Kidney (tissue), 14 donors: Measurements from ENCODE around the gene ASAP2. TPM values are rescaled to one million over a fixed set of nuclear protein-coding genes. Genes with fewer than 3 reads are reported as not detected.

Source experiments
- DNase-seq, 5 donors: peaks; one replicate each; pipeline ENCODE4 v3.0.0-alpha.2; 2013 to 2020
- FAIRE-seq: peaks from 2 replicates; lab custom pipeline; 2012; peaks lifted over from hg19 to GRCh38; lab: Jason Lieb, UNC
- H3K27ac ChIP-seq, 2 donors: one replicate each; pipeline ENCODE4 v1.7.0; 2013; ENCODE audit warnings: low read depth in 2 of 2, low read length in 2 of 2, inconsistent platforms in 1 of 2
- H3K27me3 ChIP-seq: one replicate; pipeline ENCODE4 v1.7.1; 2013; ENCODE audit warnings: low read length, inconsistent platforms; ENCODE audit not compliant: control insufficient read depth, insufficient read depth
- H3K36me3 ChIP-seq, 3 donors: one replicate each; pipeline versions ENCODE4 v1.7.0 to v1.7.1; 2013; ENCODE audit warnings: low read length in 3 of 3, control low read depth in 1 of 3, inconsistent platforms in 1 of 3; ENCODE audit not compliant: insufficient read depth in 3 of 3, control insufficient read depth in 2 of 3
- H3K4me1 ChIP-seq, 3 donors: one replicate each; pipeline versions ENCODE4 v1.7.0 to v1.7.1; 2013; ENCODE audit warnings: low read length in 3 of 3, inconsistent platforms in 1 of 3, low read depth in 1 of 3; ENCODE audit not compliant: control insufficient read depth in 2 of 3, insufficient read depth in 2 of 3
- H3K4me3 ChIP-seq, 3 donors: one replicate each; pipeline versions ENCODE4 v1.7.0 to v1.8.1; 2013; ENCODE audit warnings: low read length in 3 of 3, control low read depth in 1 of 3, inconsistent platforms in 1 of 3
- H3K9ac ChIP-seq, 3 donors: one replicate each; pipeline versions ENCODE4 v1.7.0 to v1.7.1; 2013; ENCODE audit warnings: low read length in 3 of 3, control low read depth in 1 of 3, inconsistent platforms in 1 of 3
- H3K9me3 ChIP-seq, 3 donors: one replicate each; pipeline versions ENCODE4 v1.7.0 to v1.7.1; 2013; ENCODE audit warnings: low read length in 3 of 3, control low read depth in 1 of 3, inconsistent platforms in 1 of 3; ENCODE audit not compliant: control insufficient read depth in 2 of 3, insufficient read depth in 1 of 3
- CTCF ChIP-seq: IDR thresholded peaks from 3 replicates; pipeline ENCODE4 v1.5.1; 2012; ENCODE audit warnings: mild to moderate bottlenecking, moderate library complexity, borderline replicate concordance; ENCODE audit not compliant: insufficient read depth; ENCODE audit errors: extremely low read depth
- intact Hi-C: fragments of 100-400 bp; cut with DNase I; formaldehyde crosslinking; loops from one replicate; pipeline ENCODE4 v1.11.1; 2022
- polyA plus RNA-seq: library from polyadenylated mRNA; stranded (reverse); fragments of 350-450 nt; fragmentation: Illumina TruSeq; extraction: RNeasy Lipid Tissue Mini Kit (QIAGEN cat#74804); gene quantifications from one replicate; pipeline ENCODE4 v1.2.3, GENCODE V29; 2014; ENCODE audit warnings: low read depth, low replicate concordance; ENCODE audit not compliant: insufficient read depth
- total RNA-seq: library from RNA; stranded (reverse); fragmentation: NEBNext Ultra II Directional; extraction: Animal tissue kit (Norgen Biotek cat#: 25700); gene quantifications from one replicate; pipeline ENCODE4 v1.2.1, GENCODE V29; 2021
- donor health status: control.
- donor health status: control.
- donor health status: control.
- donor health status: control.
- donor health status: control.
- donor health status: DM: yes; HTN: yes; CAD: no.
- donor health status: Normal renal cell carcinoma (clear cell type).

Gene ASAP2
- total and polyA plus RNA-seq, 2 donors from 2014 or later: 26.2 to 54.8 TPM

GRCh38 chr2:9315280-9315847, 108.8 kb downstream of the ASAP2 start:
- H3K27me3 ChIP-seq: no peaks in the 10 kb centered on the region
- H3K9ac ChIP-seq: peak overlapping the region in 1 of 3 donors; percentile 21
- H3K4me1 ChIP-seq: peaks cover 0 to 36% (median 33%) of the 10 kb centered on the region in 3 donors
- H3K9me3 ChIP-seq: no peaks in the 10 kb centered on the region
- peaks cover 0 to under 1% (median 0%) of the 10 kb centered on the region in 3 donors for H3K36me3 ChIP-seq
- H3K27ac ChIP-seq: peak overlapping the region; percentile 13 to 39
- no peak for TF ChIP-seq CTCF
- FAIRE-seq (no peak), DNase-seq (peak; percentile 73 to 84 (median 80))
- no peak overlapping the region for H3K4me3 ChIP-seq
- intact Hi-C loops: no loop called here

DNA sequence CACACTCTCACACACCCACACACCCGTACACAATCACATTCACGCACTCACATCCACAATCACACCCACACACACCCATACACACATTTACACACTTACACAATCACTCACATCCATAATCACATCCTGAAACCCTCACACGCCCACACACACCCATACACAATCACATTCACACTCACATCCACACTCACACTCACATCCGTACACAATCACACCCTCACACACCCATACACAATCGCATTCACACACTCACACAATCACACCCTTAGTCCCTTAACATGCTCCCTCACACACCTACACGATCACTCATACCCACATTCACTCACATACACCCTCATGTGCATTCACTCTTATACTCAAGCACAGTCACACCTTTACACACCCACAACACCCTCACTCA, 110.9 kb downstream of the ASAP2 start:
- H3K27ac ChIP-seq: peak overlapping the region in 1 of 2 donors; percentile 50
- peaks cover 0 to 7% (median 1%) of the 10 kb centered on the region in 3 donors for H3K36me3 ChIP-seq
- H3K4me1 ChIP-seq: peaks cover 0 to 27% (median 18%) of the 10 kb centered on the region in 3 donors
- H3K9ac ChIP-seq: peak overlapping the region in 1 of 3 donors; percentile 79
- no peak for DNase-seq
- H3K27me3 ChIP-seq: no peaks in the 10 kb centered on the region
- no peak overlapping the region for H3K4me3 ChIP-seq
- no peak for TF ChIP-seq CTCF
- FAIRE-seq: no peak
- intact Hi-C loops: no loop called here
- H3K9me3 ChIP-seq: no peaks in the 10 kb centered on the region

GRCh38 chr2:9318461-9319337, 112.1 kb downstream of the ASAP2 start:
- peak in 2 of 5 donors; percentile 56 to 86 for DNase-seq
- intact Hi-C loops: no loop called here
- peaks cover 0 to 11% (median 7%) of the 10 kb centered on the region in 3 donors for H3K36me3 ChIP-seq
- no peaks in the 10 kb centered on the region for H3K27me3 ChIP-seq
- TF ChIP-seq CTCF: no peak
- H3K4me3 ChIP-seq: peak overlapping the region in 2 of 3 donors; percentile 3 to 45
- H3K4me1 ChIP-seq: peaks cover 0 to 27% (median 18%) of the 10 kb centered on the region in 3 donors
- peak overlapping the region in 1 of 3 donors; percentile 79 for H3K9ac ChIP-seq
- no peaks in the 10 kb centered on the region for H3K9me3 ChIP-seq
- FAIRE-seq: no peak
- H3K27ac ChIP-seq: peak overlapping the region; percentile 90
